SU-DHL-6 (cell line): ENCODE measurements around the gene SMIM10L2A.

Experiments
- CTCF ChIP-seq: fragments of 200-600 bp; sonication (generic); IDR thresholded peaks from one replicate; pipeline ENCODE4 v1.5.1; 2017; ENCODE audit warnings: antibody characterized with exemption, mild to moderate bottlenecking, low read length, moderate library complexity; ENCODE audit not compliant: insufficient read depth, poor library complexity, severe bottlenecking
- EZH2phosphoT487 ChIP-seq: fragments of 200-600 bp; sonication (generic), shearing (Covaris generic); conservative IDR thresholded peaks from 2 replicates; pipeline ENCODE4 v1.6.1; 2018; ENCODE audit warnings: mild to moderate bottlenecking, antibody characterized with exemption, low read length, moderate library complexity, mixed read lengths

GRCh38 chrX:135436456-135436855 is 14.7 kb downstream of the SMIM10L2A start:
- TF ChIP-seq CTCF (no peak), EZH2phosphoT487 (no peak)
